Epithelial cell of esophagus (primary cell): ENCODE data around the gene ATP8B4.

Source experiments
- DNase-seq: peaks from one replicate; pipeline ENCODE4 v3.0.0; 2010; ENCODE audit warnings: low read depth
- H3K4me3 ChIP-seq: 2 replicates; pipeline ENCODE4 v1.5.1; 2011; ENCODE audit warnings: mild to moderate bottlenecking, low read length, control low read depth
- CTCF ChIP-seq: IDR thresholded peaks from 2 replicates; pipeline ENCODE4 v1.5.1; 2011; ENCODE audit warnings: low read depth, mild to moderate bottlenecking, low read length, control low read depth, inconsistent platforms; ENCODE audit not compliant: insufficient read depth; ENCODE audit errors: missing control alignments

ATP8B4 gene

DNA sequence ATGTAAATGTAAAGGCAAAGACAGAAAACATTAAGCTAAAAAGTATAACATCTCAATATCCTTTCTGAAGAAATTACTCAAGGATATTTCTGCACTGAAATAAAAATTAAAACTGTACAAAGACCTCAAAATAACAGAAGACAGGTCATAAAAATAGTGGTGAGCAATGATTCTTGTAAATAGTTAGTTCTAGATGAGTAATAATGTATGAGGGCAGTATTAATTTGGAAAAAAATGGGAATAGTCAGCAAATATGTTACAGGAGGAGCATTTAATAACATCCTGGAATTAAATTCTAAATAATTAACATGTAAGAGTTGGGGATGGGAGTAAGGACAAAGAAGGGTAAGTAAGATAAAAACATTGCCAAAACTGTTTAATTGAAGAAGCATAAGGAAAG is 250.7 kb downstream of the ATP8B4 start:
- no peak overlapping the region for H3K4me3 ChIP-seq
- DNase-seq: no peak
- no peak for TF ChIP-seq CTCF

DNA sequence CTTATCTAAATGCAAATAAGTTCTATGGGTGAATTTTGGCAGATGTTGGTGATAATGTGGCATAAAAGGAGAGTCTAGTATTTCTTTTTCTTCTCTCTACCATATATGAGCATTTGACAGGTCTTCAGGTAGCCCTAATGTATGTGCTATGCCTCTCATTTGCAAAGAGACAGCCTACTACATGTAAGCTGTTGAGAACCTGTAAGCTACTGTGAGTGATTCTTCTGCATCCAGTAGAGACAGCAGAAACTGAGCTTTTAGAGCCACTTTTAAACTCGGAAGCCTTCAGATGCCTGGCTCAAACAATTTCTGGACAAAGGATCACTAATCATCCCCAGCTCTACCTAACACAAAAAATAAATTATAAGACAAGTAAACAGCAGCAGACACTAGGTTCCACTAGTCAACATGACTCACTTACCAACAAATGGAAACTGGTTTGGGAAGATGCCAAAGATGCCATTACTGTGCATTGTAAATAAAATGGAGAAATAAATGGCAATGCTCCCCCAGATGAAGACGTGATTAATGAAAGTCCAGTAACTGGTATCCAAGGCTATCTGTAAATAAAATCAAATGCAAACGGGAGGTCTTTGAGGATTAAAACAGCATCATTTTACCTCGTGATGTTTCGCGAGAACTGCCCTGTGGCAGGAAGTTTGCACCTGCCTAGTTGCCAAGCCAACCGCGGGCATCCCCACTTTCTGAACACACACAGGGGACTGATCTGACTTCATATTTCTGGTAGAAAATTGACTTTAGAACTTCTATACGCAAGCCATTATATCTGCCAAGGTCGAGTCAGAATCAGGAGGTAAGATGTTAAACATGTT is 252.9 kb downstream of the ATP8B4 start:
- DNase-seq: peak; percentile 91
- H3K4me3 ChIP-seq: no peak overlapping the region

GRCh38 chr15:49864251-49864650 is 254.8 kb downstream of the ATP8B4 start:
- TF ChIP-seq CTCF: no peak
- no peak overlapping the region for H3K4me3 ChIP-seq
- DNase-seq: no peak

More for the DNA sequence above, 252.9 kb downstream of the ATP8B4 start:
- no peak for TF ChIP-seq CTCF

GRCh38 chr15:49863431-49864224 is 255.4 kb downstream of the ATP8B4 start:
- H3K4me3 ChIP-seq: no peak overlapping the region
- no peak for TF ChIP-seq CTCF
- peak; percentile 86 for DNase-seq

- H3K4me3 ChIP-seq: no peak overlapping the region
- no peak for TF ChIP-seq CTCF
- DNase-seq: peak; percentile 57
Observed at GRCh38 chr15:49860101-49860500, 258.9 kb downstream of the ATP8B4 start.

DNA sequence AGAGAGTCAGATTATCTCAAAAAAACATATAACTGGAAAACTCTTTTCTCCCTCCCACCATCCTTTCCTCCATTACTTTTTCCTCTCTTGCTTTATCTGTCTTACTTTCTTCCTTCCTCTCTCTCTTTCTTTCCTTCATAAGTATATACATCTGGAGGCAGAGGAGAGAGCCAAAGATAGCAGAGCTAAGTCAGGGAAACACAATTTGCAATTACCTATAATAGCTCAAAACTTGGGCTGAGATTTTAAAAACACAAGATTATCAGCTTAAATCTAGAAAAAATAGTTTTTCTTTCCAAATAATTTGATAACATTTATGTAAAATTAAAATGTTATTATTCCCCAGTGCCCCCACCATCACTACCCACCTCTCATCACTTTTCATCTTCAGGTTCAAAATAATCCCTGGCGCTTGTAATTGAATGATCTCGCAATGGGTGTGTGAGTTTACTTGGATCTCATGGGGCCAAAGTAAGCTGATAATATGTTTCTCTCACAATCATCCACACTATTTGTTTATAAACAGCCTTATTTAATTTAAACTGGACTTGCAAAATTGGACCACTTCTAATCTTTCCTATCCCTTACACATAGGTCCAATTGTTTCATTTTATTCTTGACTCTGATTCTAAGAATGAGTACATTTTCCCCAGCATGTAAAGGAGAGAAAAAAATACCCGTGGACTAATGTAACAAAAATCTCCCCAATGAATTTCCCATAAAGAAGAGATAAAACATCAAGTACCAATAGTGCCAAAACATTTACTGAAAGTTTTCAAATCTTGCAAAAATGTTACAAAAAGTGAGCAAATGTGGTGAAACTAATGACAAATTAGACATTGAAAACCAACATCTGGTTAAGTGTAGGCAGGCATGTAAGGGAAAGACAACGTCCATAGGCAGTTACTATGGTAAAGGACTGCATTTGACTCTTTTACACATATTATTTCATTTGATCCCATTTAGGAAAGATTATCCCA is 261.2 kb downstream of the ATP8B4 start:
- no peak for DNase-seq
- no peak for TF ChIP-seq CTCF
- H3K4me3 ChIP-seq: no peak overlapping the region
